MM.1S (cell line): ENCODE data around the gene NIN.

ENCODE experiments used
- DNase-seq: peaks from one replicate; pipeline ENCODE4 v3.0.0-alpha.2; 2015
- H2AFZ ChIP-seq: fragments of 300-600 bp; sonication (generic); 2 replicates; pipeline ENCODE4 v1.6.0; 2016; ENCODE audit warnings: antibody characterized with exemption, low read length
- H3F3A ChIP-seq: fragments of 300-600 bp; sonication (generic); 2 replicates; pipeline ENCODE4 v1.6.1; 2016; ENCODE audit warnings: mild to moderate bottlenecking, antibody characterized with exemption, low read length, moderate library complexity, mixed read lengths; ENCODE audit not compliant: insufficient read depth
- H3K27ac ChIP-seq: fragments of 300-600 bp; sonication (generic); 2 replicates; pipeline ENCODE4 v1.5.1; 2016; ENCODE audit warnings: mild to moderate bottlenecking, low read length
- H3K27me3 ChIP-seq: fragments of 300-600 bp; sonication (generic); replicated peaks from 2 replicates; pipeline ENCODE4 v1.6.0; 2016; ENCODE audit warnings: low read length; ENCODE audit not compliant: insufficient read depth
- H3K36me3 ChIP-seq: fragments of 300-600 bp; sonication (generic); replicated peaks from 2 replicates; pipeline ENCODE4 v1.6.1; 2016; ENCODE audit warnings: mild to moderate bottlenecking, low read length, mixed read lengths; ENCODE audit not compliant: insufficient read depth
- H3K4me1 ChIP-seq: fragments of 300-600 bp; sonication (generic); 2 replicates; pipeline ENCODE4 v1.6.1; 2016; ENCODE audit warnings: low read length, mixed read lengths
- H3K4me2 ChIP-seq: fragments of 300-600 bp; sonication (generic); 2 replicates; pipeline ENCODE4 v1.6.0; 2016; ENCODE audit warnings: low read depth, low read length
- H3K4me3 ChIP-seq: fragments of 300-600 bp; sonication (generic); 2 replicates; pipeline ENCODE4 v1.5.1; 2016; ENCODE audit warnings: low read length, mixed read lengths
- H3K79me2 ChIP-seq: fragments of 300-600 bp; sonication (generic); 2 replicates; pipeline ENCODE4 v1.6.1; 2016; ENCODE audit warnings: mixed run types, low read length, mixed read lengths
- H3K9ac ChIP-seq: fragments of 300-600 bp; sonication (generic); 2 replicates; pipeline ENCODE4 v1.6.1; 2016; ENCODE audit warnings: low read length, mixed read lengths
- H3K9me2 ChIP-seq: fragments of 300-600 bp; sonication (generic); replicated peaks from 2 replicates; pipeline ENCODE4 v1.6.1; 2016; ENCODE audit warnings: mild to moderate bottlenecking, low read length, mixed read lengths; ENCODE audit not compliant: insufficient read depth
- H3K9me3 ChIP-seq: fragments of 300-600 bp; sonication (generic); replicated peaks from 2 replicates; pipeline ENCODE4 v1.6.1; 2016; ENCODE audit warnings: mild to moderate bottlenecking, low read length, mixed read lengths; ENCODE audit not compliant: insufficient read depth
- H4K20me1 ChIP-seq: fragments of 300-600 bp; sonication (generic); 2 replicates; pipeline ENCODE4 v1.6.1; 2016; ENCODE audit warnings: mild to moderate bottlenecking, low read length, moderate library complexity, mixed read lengths; ENCODE audit not compliant: insufficient read depth
- CTCF ChIP-seq: fragments of 300-600 bp; sonication (generic); IDR thresholded peaks from 2 replicates; pipeline ENCODE4 v1.5.1; 2016; ENCODE audit warnings: antibody characterized with exemption, low read length, mixed read lengths
- EZH2 ChIP-seq: fragments of 300-600 bp; sonication (generic); optimal IDR thresholded peaks from 2 replicates; pipeline ENCODE3; 2017; ENCODE audit warnings: low read depth, mild to moderate bottlenecking, antibody characterized with exemption, low read length, mixed read lengths
- EZH2phosphoT487 ChIP-seq: fragments of 300-600 bp; sonication (generic); IDR thresholded peaks from 2 replicates; pipeline ENCODE4 v1.6.1; 2018; ENCODE audit warnings: antibody characterized with exemption, low read length

Gene NIN

GRCh38 chr14:50839048-50839447, 8.1 kb upstream of the NIN start:
- TF ChIP-seq CTCF, result no peak
- no peak for TF ChIP-seq EZH2
- no peak for TF ChIP-seq EZH2phosphoT487
- H3K27ac ChIP-seq, result no peak overlapping the region
- peak; percentile 45 for DNase-seq
- no peaks in the 10 kb centered on the region for H3K27me3 ChIP-seq
- peaks cover 12% of the 10 kb centered on the region for H3K4me1 ChIP-seq
- no peak overlapping the region for H3K9ac ChIP-seq
- H3K36me3 ChIP-seq, result no peaks in the 10 kb centered on the region
- no peak overlapping the region for H3K4me2 ChIP-seq
- H2AFZ ChIP-seq, result no peak overlapping the region
- no peaks in the 10 kb centered on the region for H3K79me2 ChIP-seq
- no peaks in the 10 kb centered on the region for H3K9me2 ChIP-seq
- H3F3A ChIP-seq, result no peaks in the 10 kb centered on the region
- no peaks in the 10 kb centered on the region for H4K20me1 ChIP-seq
- H3K4me3 ChIP-seq, result no peak overlapping the region
- H3K9me3 ChIP-seq, result no peaks in the 10 kb centered on the region

GRCh38 chr14:50837850-50838470, 7.0 kb upstream of the NIN start:
- TF ChIP-seq EZH2, result no peak
- no peak for TF ChIP-seq EZH2phosphoT487
- no peak for TF ChIP-seq CTCF
- H3F3A ChIP-seq, result no peaks in the 10 kb centered on the region
- no peak overlapping the region for H2AFZ ChIP-seq
- no peak overlapping the region for H3K4me2 ChIP-seq
- H3K4me1 ChIP-seq, result peaks cover 12% of the 10 kb centered on the region
- no peaks in the 10 kb centered on the region for H3K27me3 ChIP-seq
- H3K4me3 ChIP-seq, result no peak overlapping the region
- no peaks in the 10 kb centered on the region for H3K9me3 ChIP-seq
- DNase-seq, result no peak
- H3K27ac ChIP-seq, result no peak overlapping the region
- H3K9ac ChIP-seq, result no peak overlapping the region
- H4K20me1 ChIP-seq, result no peaks in the 10 kb centered on the region
- no peaks in the 10 kb centered on the region for H3K36me3 ChIP-seq
- no peaks in the 10 kb centered on the region for H3K79me2 ChIP-seq
- no peaks in the 10 kb centered on the region for H3K9me2 ChIP-seq

DNA sequence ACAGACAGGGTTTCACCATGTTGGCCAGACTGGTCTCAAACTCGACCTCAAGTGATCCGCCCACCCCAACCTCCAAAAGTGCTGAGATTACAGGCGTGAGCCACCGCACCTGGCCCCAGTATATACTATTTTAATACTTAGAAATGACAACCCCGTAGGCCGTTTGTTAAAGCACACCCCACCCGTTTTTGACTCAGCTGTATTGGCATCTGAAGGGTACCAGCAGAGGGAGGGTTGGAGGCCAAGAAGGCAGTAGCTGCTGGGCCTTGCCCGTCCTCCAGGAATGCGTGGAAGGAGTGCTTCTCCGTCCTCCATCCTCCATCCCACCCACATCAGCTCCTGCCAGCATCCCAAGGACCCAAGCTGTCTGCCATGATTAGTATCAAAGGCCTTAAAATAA, 6.3 kb upstream of the NIN start:
- no peak for DNase-seq
- H3K79me2 ChIP-seq, result no peaks in the 10 kb centered on the region
- TF ChIP-seq CTCF, result no peak
- no peak for TF ChIP-seq EZH2
- TF ChIP-seq EZH2phosphoT487, result no peak
- no peaks in the 10 kb centered on the region for H3K27me3 ChIP-seq
- H3F3A ChIP-seq, result no peaks in the 10 kb centered on the region
- no peaks in the 10 kb centered on the region for H4K20me1 ChIP-seq
- H3K4me1 ChIP-seq, result peaks cover 12% of the 10 kb centered on the region
- no peaks in the 10 kb centered on the region for H3K9me2 ChIP-seq
- no peak overlapping the region for H3K27ac ChIP-seq
- H2AFZ ChIP-seq, result no peak overlapping the region
- no peak overlapping the region for H3K4me2 ChIP-seq
- no peaks in the 10 kb centered on the region for H3K9me3 ChIP-seq
- H3K4me3 ChIP-seq, result no peak overlapping the region
- H3K9ac ChIP-seq, result no peak overlapping the region
- no peaks in the 10 kb centered on the region for H3K36me3 ChIP-seq
